SHP77 (cell line): ENCODE data around the gene SYNGR3.
"Not testable (repeated sequence)": the region's sequence is repeated elsewhere in the genome, so short reads cannot be mapped to it uniquely, and the experiment has no call there.

ENCODE experiments used
- DNase-seq, 2 experiments: peaks; one replicate each; lab custom pipeline; 2025; lab: John Stamatoyannopoulos, UW

Gene SYNGR3, protein sequence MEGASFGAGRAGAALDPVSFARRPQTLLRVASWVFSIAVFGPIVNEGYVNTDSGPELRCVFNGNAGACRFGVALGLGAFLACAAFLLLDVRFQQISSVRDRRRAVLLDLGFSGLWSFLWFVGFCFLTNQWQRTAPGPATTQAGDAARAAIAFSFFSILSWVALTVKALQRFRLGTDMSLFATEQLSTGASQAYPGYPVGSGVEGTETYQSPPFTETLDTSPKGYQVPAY

GRCh38 chr16:1989209-1990100 lies at the start of gene SYNGR3:
TSS of gene SYNGR3 (plus strand) at chr16:1989970. CDS start at chr16:1990103, 133 bp downstream.
- DNase-seq, result no peak

DNA sequence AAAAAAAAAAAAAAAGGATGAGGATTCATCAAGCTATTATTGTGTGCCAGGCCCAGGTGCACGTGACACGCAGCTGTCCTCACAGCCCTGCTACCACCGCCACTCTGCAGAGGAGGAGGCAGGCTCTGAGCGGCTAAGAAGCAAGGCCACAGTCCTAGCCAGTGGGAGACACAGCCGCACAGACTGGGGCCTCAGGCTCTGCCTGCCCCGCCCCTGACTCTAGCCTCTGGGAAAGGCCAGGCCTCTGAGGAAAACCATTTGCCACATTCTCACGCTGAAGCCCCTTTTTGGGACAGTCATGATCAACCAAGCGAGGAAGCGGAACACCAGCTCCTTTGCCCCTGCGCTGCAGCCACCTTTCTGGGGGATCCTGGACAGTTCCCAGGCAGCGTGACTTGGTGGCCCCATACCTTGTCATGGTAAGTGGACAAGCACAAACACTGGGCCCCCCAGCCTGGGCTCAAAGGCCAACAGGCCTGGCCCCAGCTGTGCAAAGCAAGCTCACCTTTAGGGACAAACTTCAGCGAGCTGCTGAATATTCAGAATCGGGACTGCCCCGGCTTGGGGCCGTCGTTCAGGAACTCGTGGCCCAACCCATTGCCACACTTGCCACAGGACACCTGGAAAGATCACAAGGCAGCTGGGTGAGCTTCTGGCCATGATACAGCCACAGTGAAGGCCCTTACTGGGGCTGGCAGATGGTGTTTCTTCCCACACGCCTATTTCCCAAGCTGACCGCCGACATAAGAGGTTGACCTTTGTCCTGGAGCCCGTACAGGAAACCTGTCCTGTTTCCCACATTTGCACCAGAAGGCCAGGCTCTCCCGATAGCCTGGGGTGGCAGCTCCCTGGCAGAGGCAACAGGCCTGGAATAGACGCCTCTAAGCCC lies 49.3 kb upstream of the SYNGR3 start:
- DNase-seq, result no peak

- peak in 1 of 2 experiments; percentile 45 for DNase-seq
These were observed 48.4 kb upstream of the SYNGR3 start for GRCh38 chr16:1941162-1942046.

DNA sequence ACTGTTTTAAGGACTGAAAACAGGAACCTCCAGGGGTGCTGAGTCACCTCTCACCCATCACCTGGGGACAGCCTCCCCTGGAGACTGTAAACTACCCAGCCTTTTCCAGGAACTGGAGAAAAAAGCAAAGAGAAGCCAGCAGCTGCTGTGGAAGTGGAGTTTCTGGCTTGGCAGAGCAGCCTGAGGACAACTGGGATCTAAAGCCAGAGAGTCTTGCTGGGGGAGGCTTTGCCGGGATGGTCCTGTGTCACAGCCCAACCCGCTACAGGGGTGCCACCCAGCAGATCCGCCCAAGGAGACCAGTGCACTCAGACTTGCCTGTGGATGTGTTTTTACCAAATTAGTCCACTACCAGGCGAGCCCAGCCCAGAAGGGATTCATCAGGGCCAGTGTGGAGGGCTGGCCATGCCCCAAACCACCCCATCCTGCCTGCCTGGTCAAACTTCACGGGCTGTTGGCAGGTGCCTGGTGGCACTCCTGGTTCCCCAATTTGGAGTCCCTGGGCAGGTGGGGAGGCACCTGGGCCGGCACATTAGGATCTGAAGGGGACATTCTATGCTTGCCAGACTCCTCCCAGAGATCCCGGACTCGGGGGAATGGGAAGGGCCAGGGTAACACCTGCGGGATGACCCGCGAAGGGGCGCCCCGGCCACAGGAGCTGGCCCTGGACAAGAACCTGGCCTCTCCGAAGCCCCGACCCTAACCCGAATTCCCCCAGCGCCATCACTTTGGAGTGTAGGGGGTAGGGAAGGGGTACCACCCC lies 47.5 kb upstream of the SYNGR3 start:
- DNase-seq, result no peak

- DNase-seq, result peak; percentile 98 to 100
These were observed 46.7 kb upstream of the SYNGR3 start, which contains the start of gene MSRB1 for GRCh38 chr16:1942810-1943726. TSS of gene MSRB1 (minus strand) at chr16:1943199. CDS start at chr16:1943156, 43 bp downstream.

- no peak for DNase-seq
These were observed 45.1 kb upstream of the SYNGR3 start for GRCh38 chr16:1944612-1945199.

DNA sequence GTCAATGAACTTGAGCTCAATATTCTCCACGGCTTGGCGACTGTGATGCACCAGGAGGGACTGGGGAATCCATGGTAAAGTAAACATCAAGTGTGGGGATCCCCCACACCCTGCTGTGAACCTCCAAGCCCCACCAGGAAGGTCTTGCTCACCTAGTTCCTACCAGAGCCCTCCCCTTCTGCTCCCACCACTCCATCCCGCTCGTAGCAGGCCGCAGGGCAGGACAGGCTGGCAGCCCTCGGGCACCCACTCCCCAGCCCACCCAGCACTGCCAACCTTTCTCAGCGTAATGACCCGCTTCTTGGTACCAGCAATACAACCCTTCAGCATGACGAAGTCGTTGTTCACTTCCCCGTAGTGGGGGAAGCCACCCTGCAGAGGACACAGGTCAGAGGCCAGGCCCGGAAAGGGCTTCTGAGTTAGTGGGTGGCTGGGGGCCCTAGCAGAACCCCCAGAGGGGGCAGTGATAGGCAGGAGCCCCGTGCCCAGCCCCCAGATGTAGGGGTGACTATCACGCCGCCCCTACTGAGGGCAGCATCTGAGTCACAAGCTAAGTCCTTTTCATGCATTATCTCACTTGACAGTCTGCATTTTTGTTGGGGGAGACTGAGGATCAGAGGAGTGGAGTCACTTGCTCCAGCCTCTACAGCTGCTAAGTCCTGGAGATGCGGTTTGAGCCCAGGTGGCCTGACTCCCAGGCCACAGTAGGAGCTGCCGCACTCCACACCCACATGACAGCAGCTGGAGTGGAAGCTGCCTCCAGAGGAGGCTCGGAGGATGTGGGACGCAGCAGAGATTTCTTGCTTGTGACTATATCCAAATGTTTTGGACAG lies 44.0 kb upstream of the SYNGR3 start:
- no peak for DNase-seq

- DNase-seq, result no peak
These were observed 43.0 kb upstream of the SYNGR3 start for GRCh38 chr16:1946495-1947368.

DNA sequence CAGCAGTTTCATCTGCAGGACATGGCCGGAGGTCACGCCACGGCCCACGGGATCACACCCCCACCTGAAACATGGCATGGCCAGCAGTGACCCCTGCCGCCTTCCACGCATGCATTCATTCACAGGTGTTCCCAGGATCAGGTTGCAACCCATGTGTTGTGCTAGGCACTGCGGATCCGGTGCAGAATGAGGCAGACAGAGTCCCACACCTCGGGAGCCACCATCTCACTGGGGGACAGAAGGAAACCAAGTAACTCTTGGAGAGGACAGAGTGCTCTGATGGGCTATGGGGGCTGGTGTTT lies 42.5 kb upstream of the SYNGR3 start:
- DNase-seq, result no peak

GRCh38 chr16:1949507-1949906 lies 40.3 kb upstream of the SYNGR3 start:
- DNase-seq, result no peak

GRCh38 chr16:1950047-1950446 lies 39.7 kb upstream of the SYNGR3 start:
- no peak for DNase-seq

DNA sequence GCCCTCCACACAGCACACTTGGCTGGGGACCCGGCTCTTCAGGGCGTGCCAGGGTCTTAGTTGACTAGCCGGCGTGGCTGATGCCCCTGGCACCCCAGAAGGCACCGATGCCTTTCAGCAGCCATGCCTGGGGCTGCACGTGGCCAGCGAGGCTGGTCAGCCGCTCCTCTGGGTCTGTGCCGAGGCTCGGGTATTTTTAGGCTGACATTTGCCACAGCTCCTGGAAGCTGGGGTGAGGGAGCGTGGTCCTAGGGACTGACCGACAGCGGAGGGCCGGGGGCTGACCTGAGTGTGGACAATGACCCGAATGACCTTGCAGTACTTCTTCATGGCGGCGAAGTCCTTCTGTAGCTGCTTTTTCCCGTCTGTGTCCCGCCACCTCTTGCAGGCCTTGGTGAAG lies 39.2 kb upstream of the SYNGR3 start:
- DNase-seq, result no peak

DNA sequence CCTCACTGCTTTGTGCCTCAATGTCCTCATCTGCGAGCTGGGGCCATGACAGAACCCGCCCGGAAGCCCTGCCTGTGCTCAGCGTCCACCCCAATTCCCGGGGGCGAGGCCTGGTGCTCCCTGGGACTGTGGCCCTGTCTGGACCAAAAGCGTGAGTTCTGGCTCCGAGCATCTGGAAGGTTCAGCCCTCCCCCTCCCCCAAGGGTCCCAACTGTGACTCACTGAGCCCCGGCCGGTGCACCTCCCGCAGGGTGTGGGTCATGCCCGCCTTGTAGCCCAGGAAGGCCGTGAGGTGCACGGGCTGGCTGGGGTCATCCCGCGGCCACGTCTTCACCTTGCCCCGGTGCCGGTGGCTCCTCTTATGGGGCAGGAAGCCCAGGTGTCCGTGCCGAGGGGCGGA lies 36.0 kb upstream of the SYNGR3 start:
- DNase-seq, result no peak

- not testable (repeated sequence) for DNase-seq
These were observed 32.2 kb upstream of the SYNGR3 start for GRCh38 chr16:1957434-1958142.

DNA sequence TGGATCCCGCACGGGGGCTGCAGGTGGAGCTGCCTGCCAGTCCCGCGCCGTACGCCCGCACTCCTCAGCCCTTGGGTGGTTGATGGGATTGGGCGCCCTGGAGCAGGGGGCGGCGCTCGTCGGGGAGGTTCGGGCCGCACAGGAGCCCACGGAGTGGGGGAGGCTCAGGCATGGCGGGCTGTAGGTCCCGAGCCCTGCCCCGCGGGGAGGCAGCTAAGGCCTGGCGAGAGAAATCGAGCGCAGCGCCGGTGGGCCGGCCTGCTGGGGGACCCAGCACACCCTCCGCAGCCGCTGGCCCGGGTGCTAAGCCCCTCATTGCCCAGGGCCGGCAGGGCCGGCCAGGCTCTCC lies 31.7 kb upstream of the SYNGR3 start:
- DNase-seq, result not testable (repeated sequence)

- DNase-seq, result no peak
These were observed 31.0 kb upstream of the SYNGR3 start for GRCh38 chr16:1958715-1959268.
